ENCODE data around the gene PLEKHM2.

DNA sequence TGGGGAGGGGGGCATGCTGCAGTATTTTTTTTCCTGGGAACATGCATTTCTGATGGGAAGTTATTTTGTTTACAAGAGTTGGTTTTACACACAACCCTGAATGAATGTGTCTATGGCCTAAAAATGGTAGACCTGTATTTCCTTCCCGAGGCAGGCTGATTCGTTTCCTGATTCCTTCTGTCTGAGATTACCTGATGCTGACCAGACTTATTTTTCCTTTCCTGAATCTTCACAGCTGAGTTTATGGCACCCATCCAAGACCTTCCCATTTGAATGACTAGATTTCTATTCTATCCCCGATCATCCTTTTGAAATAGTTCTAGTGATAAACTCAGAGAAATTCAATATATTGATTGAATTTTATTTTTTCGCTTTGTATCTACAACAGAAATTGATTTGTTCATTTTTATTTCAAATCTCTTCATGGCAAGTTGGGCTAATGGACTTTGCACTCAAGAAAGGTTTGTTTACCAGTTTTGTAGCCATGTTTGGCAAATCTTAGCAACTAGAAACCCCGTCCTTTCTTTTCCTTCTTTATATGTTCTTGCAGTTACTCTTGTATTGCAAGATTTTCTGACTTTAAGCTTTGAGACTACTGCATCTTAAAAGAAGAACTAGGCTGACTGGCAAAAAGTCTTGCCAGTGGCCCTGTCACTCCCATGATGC lies 15.9 kb upstream of the PLEKHM2 start:
- TF ChIP-seq NFIC (IDR thresholded peaks at IDR 0.05) (no peak), TEAD4 (IDR thresholded peaks at IDR 0.05) (no peak), TAF1 (IDR thresholded peaks at IDR 0.05; ENCODE audit: low read depth) (no peak), EP300 (IDR thresholded peaks at IDR 0.05; ENCODE audit: borderline replicate concordance) (no peak), EGR1 (IDR thresholded peaks at IDR 0.05) (no peak), RAD21 (IDR thresholded peaks at IDR 0.05; ENCODE audit: low read depth) (no peak), YY1 (IDR thresholded peaks at IDR 0.05; ENCODE audit: low read depth) (no peak), FOXM1 (IDR thresholded peaks at IDR 0.05; ENCODE audit: borderline replicate concordance, low read depth) (no peak)
- TF ChIP-seq, protein P1, sequence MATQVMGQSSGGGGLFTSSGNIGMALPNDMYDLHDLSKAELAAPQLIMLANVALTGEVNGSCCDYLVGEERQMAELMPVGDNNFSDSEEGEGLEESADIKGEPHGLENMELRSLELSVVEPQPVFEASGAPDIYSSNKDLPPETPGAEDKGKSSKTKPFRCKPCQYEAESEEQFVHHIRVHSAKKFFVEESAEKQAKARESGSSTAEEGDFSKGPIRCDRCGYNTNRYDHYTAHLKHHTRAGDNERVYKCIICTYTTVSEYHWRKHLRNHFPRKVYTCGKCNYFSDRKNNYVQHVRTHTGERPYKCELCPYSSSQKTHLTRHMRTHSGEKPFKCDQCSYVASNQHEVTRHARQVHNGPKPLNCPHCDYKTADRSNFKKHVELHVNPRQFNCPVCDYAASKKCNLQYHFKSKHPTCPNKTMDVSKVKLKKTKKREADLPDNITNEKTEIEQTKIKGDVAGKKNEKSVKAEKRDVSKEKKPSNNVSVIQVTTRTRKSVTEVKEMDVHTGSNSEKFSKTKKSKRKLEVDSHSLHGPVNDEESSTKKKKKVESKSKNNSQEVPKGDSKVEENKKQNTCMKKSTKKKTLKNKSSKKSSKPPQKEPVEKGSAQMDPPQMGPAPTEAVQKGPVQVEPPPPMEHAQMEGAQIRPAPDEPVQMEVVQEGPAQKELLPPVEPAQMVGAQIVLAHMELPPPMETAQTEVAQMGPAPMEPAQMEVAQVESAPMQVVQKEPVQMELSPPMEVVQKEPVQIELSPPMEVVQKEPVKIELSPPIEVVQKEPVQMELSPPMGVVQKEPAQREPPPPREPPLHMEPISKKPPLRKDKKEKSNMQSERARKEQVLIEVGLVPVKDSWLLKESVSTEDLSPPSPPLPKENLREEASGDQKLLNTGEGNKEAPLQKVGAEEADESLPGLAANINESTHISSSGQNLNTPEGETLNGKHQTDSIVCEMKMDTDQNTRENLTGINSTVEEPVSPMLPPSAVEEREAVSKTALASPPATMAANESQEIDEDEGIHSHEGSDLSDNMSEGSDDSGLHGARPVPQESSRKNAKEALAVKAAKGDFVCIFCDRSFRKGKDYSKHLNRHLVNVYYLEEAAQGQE (IDR thresholded peaks at IDR 0.05; ENCODE audit: low read depth): no peak
- TF ChIP-seq, protein P2, sequence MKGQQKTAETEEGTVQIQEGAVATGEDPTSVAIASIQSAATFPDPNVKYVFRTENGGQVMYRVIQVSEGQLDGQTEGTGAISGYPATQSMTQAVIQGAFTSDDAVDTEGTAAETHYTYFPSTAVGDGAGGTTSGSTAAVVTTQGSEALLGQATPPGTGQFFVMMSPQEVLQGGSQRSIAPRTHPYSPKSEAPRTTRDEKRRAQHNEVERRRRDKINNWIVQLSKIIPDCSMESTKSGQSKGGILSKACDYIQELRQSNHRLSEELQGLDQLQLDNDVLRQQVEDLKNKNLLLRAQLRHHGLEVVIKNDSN (IDR thresholded peaks at IDR 0.05): no peak
